Stimulated activated naive CD8-positive, alpha-beta T cell treated with anti-CD3 and anti-CD28 coated beads, Interleukin-15, amount 100 ng/mL, for 72 hours (primary cell): Measurements from ENCODE around the gene SBSN.

Experiments used
- ATAC-seq: fragments of 150-1000 bp; cut with Tn5 transposase; 2 replicates; pipeline ENCODE4 v1.10.0; 2021; ENCODE audit warnings: mild to moderate bottlenecking, moderate library complexity
- DNase-seq, 2 donors: peaks; one replicate each; pipeline ENCODE4 v3.0.0; 2021 to 2022
- H3K27ac Mint-ChIP-seq, 2 donors: one replicate each; pipeline ENCODE4 v1.8.0; 2022; ENCODE audit warnings: mild to moderate bottlenecking in 2 of 2, mixed read lengths in 2 of 2, moderate library complexity in 2 of 2
- H3K27me3 Mint-ChIP-seq: one replicate; pipeline ENCODE4 v1.8.0; 2022; ENCODE audit warnings: mixed read lengths
- H3K4me1 Mint-ChIP-seq: one replicate; pipeline ENCODE4 v1.8.0; 2022; ENCODE audit warnings: mild to moderate bottlenecking, mixed read lengths
- H3K4me3 Mint-ChIP-seq, 2 donors: one replicate each; pipeline ENCODE4 v1.8.0; 2022; ENCODE audit warnings: mild to moderate bottlenecking in 2 of 2, mixed read lengths in 2 of 2, moderate library complexity in 1 of 2
- H3K9me3 Mint-ChIP-seq, 2 donors: one replicate each; pipeline ENCODE4 v1.8.0; 2022; ENCODE audit warnings: mixed read lengths in 2 of 2

Gene SBSN

GRCh38 chr19:35545001-35545854 lies 17.1 kb upstream of the SBSN start, which contains the start of gene TMEM147:
Gene TMEM147, plus strand, starts transcription at chr19:35545626. Its CDS starts 114 bp downstream, at chr19:35545740.
- Mint-ChIP-seq H3K4me1 (peaks cover 69% of the 10 kb centered on the region), H3K27me3 (no peaks in the 10 kb centered on the region), H3K9me3 (no peaks in the 10 kb centered on the region), H3K4me3 (peak within 1 kb of the TSS; percentile 98), H3K27ac (peak within 1 kb of the TSS; percentile 94 to 98)
- DNase-seq (peak; percentile 79 to 85), ATAC-seq (peak; percentile 90)

- peaks cover 64% of the 10 kb centered on the region for H3K4me1 Mint-ChIP-seq
- ATAC-seq = no peak
- H3K9me3 Mint-ChIP-seq = no peaks in the 10 kb centered on the region
- peak overlapping the region; percentile 98 for H3K4me3 Mint-ChIP-seq
- H3K27me3 Mint-ChIP-seq = no peaks in the 10 kb centered on the region
- peak overlapping the region in 1 of 2 donors; percentile 94 for H3K27ac Mint-ChIP-seq
- no peak for DNase-seq
Observed at GRCh38 chr19:35544110-35544802, 16.1 kb upstream of the SBSN start.

- H3K4me3 Mint-ChIP-seq = no peak overlapping the region
- no peak for DNase-seq
- ATAC-seq = no peak
- H3K4me1 Mint-ChIP-seq = peaks cover 56% of the 10 kb centered on the region
- H3K9me3 Mint-ChIP-seq = no peaks in the 10 kb centered on the region
- H3K27ac Mint-ChIP-seq = no peak overlapping the region
- no peaks in the 10 kb centered on the region for H3K27me3 Mint-ChIP-seq
Observed at GRCh38 chr19:35543280-35544109, 15.4 kb upstream of the SBSN start.

DNA sequence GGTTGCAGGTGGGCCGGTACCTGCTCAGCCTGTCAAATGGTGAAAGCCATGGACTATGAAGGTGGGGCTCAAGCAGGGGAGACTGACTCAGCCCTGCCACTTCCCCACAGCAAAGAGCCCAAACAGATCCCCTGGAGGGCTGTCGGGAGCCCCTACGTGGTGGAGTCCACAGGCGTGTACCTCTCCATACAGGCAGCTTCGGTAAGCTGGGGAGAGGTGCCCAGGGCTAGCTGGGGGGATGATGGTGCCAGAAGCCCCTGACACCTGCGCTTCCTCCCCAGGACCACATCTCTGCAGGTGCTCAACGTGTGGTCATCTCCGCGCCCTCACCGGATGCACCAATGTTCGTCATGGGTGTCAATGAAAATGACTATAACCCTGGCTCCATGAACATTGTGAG lies 14.1 kb upstream of the SBSN start:
- ATAC-seq = no peak
- no peaks in the 10 kb centered on the region for H3K9me3 Mint-ChIP-seq
- H3K4me1 Mint-ChIP-seq = peaks cover 47% of the 10 kb centered on the region
- DNase-seq = no peak
- H3K4me3 Mint-ChIP-seq = no peak overlapping the region
- no peaks in the 10 kb centered on the region for H3K27me3 Mint-ChIP-seq
- H3K27ac Mint-ChIP-seq = no peak overlapping the region

DNA sequence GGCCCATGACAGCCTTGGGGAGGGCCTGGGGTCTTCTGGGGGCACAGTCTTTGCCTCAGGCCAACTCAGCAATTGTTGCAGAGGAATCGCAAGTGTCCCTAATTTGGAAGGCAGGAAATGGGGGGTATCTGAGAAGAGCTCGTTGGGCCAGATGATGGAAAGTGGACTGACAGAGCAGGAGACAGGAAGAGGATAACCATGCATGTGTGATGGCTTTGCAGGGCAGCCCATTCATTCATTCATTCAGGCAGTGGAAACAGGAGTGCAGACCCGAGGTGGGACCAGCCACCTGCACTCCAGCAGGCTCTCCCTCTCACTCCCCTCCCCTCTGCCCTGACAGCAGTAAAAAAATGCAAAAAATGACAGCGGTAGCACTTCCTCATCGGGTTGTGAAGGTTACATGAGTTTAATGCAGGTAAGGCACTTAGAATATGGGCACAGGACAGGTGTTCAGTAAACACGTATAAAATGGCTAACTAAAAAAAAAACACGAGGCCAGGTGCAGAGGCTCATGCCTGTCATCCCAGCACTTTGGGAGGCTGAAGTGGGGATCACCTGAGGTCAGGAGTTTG lies 12.3 kb upstream of the SBSN start:
- Mint-ChIP-seq H3K9me3 (no peaks in the 10 kb centered on the region), H3K27ac (no peak overlapping the region), H3K4me3 (no peak overlapping the region), H3K27me3 (no peaks in the 10 kb centered on the region), H3K4me1 (peaks cover 34% of the 10 kb centered on the region)
- DNase-seq (no peak), ATAC-seq (no peak)

- DNase-seq (no peak), ATAC-seq (no peak)
- Mint-ChIP-seq H3K27ac (peak overlapping the region in 1 of 2 donors; percentile 2), H3K9me3 (no peaks in the 10 kb centered on the region), H3K4me1 (peaks cover 33% of the 10 kb centered on the region), H3K27me3 (peaks cover 3% of the 10 kb centered on the region), H3K4me3 (no peak overlapping the region)
Observed at GRCh38 chr19:35539850-35540249, 11.7 kb upstream of the SBSN start.

DNA sequence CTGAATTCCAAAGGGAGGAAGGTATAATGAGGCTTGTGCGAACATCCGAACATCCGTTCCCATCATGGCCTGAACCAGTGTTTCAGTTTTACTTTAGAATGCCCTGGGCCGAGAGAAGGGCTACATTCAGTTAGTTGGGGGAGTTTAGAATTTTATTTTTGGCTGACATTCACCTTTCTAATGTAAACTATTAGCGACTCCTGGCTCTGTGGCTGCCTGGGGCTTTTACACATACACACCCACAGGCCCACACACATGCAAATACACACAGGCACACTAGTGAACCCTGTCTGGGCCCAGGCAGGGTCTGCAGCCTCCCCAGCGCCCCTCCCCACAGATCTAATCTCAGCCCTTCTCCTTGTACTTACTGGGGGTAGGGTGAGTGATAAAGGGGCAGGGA lies 11.2 kb upstream of the SBSN start:
- Mint-ChIP-seq H3K4me1 (peaks cover 31% of the 10 kb centered on the region), H3K9me3 (no peaks in the 10 kb centered on the region), H3K27ac (no peak overlapping the region), H3K4me3 (no peak overlapping the region), H3K27me3 (peaks cover 7% of the 10 kb centered on the region)
- ATAC-seq (no peak), DNase-seq (no peak)

DNA sequence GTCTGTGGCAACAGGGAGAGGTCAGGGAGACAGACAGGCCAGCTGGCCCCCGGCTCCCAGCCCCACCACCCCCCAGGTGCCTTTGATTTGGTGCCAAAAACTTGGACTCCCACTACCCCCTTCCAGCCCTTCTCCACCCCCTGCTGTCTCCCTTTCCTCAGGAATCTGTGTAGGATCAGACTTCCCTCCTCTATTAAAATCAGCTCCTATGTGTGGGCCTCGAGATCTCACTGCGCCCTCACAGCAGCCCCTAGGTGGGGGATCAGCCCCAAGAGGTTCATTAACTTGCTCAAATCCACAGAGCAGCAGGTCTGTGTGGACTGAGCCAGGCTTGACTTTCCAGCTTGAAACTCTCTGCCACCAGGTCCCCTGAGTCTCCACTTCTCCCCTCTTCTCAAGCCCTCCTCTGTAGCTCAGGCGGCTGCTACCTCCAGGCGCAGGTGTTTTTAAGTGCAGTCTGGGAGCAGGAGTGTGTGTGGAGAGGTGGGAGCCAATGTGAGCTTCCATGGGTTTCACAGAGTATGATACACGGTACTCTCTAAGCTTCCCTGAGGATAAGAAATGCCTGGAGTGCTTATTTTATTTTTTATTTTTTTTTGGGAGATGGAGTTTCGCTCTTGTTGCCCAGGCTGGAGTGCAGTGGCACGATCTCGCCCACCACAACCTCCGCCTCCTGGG lies 6.8 kb upstream of the SBSN start:
- no peak for DNase-seq
- H3K4me3 Mint-ChIP-seq = no peak overlapping the region
- H3K4me1 Mint-ChIP-seq = peaks cover 13% of the 10 kb centered on the region
- no peak for ATAC-seq
- H3K9me3 Mint-ChIP-seq = no peaks in the 10 kb centered on the region
- peaks cover 35% of the 10 kb centered on the region for H3K27me3 Mint-ChIP-seq
- H3K27ac Mint-ChIP-seq = no peak overlapping the region

GRCh38 chr19:35533822-35534392 lies 5.8 kb upstream of the SBSN start:
- Mint-ChIP-seq H3K4me3 (peak overlapping the region; percentile 71 to 76), H3K27me3 (peaks cover 45% of the 10 kb centered on the region), H3K27ac (peak overlapping the region in 1 of 2 donors; percentile 81), H3K9me3 (no peaks in the 10 kb centered on the region), H3K4me1 (peaks cover 20% of the 10 kb centered on the region)
- peak; percentile 43 to 54 for DNase-seq
- ATAC-seq = peak; percentile 88

DNA sequence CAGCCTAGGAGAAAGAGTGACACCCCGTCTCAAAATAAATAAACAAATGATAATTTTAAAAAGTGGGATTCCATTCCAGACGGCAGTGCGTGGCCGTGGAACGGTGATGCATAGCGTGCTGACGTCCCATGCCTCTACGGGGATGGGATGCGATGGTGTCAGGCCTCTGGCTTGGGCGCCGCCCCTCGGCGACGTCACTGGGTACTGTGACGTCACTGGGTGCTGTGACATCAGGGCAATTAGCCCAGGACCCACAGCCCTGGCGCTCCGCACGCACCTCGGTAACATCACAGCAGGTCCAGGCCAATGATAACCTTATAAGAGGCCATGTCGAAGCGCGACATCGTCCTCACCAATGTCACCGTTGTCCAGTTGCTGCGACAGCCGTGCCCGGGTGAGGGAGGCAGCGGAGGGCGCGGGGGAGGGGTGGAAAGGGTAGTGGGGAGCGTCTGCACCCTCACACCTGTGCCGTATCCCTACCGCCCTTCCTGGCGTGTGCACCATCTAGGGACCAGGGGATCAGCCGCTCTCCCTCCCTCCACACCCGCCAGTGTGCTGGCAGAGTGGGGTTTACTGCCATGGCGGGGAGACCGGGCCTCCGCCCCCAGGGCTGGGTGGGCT lies 5.2 kb upstream of the SBSN start, which contains the start of gene GAPDHS:
GAPDHS (plus strand) TSS at position 256 of the 621 bp plus-strand sequence; CDS start at position 328, 72 bp downstream.
- peak; percentile 21 for ATAC-seq

DNA sequence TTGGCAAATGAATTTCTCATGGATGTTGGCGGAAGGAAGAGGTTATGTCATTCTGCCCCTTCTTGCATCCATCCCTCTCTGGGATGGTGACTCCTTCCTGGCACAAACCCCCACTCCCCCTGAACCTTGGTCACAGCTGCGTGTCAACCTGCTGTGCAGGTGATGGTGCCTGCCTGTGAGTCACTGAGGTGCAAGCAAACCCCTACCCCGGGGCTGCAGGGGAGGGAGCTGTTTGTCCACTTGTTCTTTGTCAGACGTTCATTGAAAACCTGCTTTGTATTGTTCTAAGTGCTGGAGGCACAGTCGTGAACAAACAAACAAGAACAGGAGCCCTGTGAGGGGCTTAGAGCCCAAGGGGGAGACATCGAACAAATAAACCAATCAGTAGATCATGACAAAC lies 3.2 kb upstream of the SBSN start:
- H3K27me3 Mint-ChIP-seq = peaks cover 68% of the 10 kb centered on the region

More for the DNA sequence above, 5.2 kb upstream of the SBSN start, which contains the start of gene GAPDHS:
- Mint-ChIP-seq H3K9me3 (no peaks in the 10 kb centered on the region), H3K27me3 (peaks cover 51% of the 10 kb centered on the region), H3K4me3 (peak within 1 kb of the TSS; percentile 71 to 76), H3K27ac (peak within 1 kb of the TSS in 1 of 2 donors; percentile 81), H3K4me1 (peaks cover 20% of the 10 kb centered on the region)
- no peak for DNase-seq

DNA sequence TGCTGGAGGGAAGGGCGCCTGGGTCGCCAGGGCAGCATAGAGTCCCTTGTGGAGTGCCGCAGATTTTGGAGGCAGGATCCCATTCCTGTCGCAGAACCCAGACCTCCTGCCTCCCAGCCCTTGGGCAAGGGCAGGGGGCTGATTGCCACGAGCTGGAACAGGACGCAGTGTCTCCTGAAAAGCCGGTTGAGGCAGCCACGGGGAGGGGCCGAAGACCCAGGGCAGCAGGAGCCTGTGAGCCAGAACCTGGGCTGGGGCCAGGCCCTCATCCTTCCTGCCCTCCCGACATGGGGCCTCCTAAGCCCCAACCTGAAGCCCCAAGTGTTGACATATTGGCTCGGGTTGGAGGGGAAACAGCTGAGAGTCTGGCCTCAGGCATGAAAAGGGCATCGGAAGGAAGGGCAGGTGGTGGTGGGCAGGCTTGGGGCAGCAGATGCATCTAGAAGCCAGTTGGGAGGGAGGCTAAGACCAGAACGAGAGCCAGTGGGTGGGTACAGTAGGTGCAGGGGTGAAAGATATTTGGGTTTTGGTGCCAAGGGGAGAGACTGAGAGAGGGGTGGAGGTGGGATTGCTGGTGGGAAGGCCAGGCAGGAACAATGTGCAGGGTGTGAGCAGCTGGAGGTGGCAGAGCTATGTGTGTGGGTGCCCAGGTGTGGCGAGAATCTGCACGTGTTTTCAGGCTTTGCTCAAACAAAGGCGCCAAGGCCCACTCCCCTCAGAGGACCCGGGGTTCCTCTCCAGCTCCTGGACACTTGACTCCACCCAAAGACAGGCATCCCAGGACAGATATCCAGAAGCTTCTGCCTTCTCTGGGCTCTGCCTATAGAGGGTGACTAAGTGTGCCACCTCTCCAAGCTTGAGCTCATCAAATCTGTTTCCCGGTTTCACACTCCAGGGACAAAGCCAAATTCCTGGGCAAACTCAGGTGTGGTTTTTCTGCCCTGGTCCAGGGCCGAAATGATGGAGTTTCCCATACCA lies 1.4 kb upstream of the SBSN start:
- DNase-seq (no peak), ATAC-seq (no peak)
- Mint-ChIP-seq H3K27me3 (peaks cover 61% of the 10 kb centered on the region), H3K27ac (no peak overlapping the region), H3K4me1 (peaks cover 19% of the 10 kb centered on the region), H3K9me3 (no peaks in the 10 kb centered on the region), H3K4me3 (no peak overlapping the region)

More for the DNA sequence above, 3.2 kb upstream of the SBSN start:
- H3K4me3 Mint-ChIP-seq = no peak overlapping the region
- DNase-seq (no peak), ATAC-seq (no peak)
- no peaks in the 10 kb centered on the region for H3K9me3 Mint-ChIP-seq
- H3K27ac Mint-ChIP-seq = no peak overlapping the region
- peaks cover 20% of the 10 kb centered on the region for H3K4me1 Mint-ChIP-seq

DNA sequence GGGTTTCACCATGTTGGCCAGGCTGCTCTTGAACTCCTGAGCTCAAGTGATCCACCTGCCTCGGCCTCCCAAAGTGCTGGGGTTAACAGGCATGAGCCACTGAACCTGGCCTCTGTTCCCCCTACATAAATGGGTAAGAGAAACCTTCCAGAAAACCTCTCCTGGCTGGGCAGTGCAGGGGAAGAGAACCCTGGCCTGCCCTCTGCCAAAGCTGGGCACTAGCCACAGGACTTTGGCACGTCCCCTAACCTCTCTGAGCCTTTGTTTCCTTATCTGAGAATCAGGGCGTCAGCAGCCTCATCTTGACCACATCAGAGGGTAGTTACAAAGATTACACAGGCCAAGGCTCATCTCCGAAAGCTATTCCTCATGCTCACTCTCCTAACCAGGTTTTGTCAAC lies 2.2 kb downstream of the SBSN start:
- Mint-ChIP-seq H3K4me1 (peaks cover 6% of the 10 kb centered on the region), H3K27me3 (peaks cover 42% of the 10 kb centered on the region), H3K27ac (no peak overlapping the region), H3K9me3 (no peaks in the 10 kb centered on the region), H3K4me3 (no peak overlapping the region)
- DNase-seq (no peak), ATAC-seq (no peak)
